RPMI8226 (cell line): Measurements from ENCODE around the gene PID1.
A peak's percentile ranks its signal among the peaks of the same experiment; 100 is the strongest.

Experiments used
- DNase-seq: peaks from one replicate; pipeline ENCODE4 v3.0.0-alpha.2; 2015

The PID1 gene

GRCh38 chr2:229162015-229162414 is 109.1 kb downstream of the PID1 start:
- DNase-seq, result no peak

- no peak for DNase-seq
These were observed 110.1 kb downstream of the PID1 start for GRCh38 chr2:229160984-229161383.

DNA sequence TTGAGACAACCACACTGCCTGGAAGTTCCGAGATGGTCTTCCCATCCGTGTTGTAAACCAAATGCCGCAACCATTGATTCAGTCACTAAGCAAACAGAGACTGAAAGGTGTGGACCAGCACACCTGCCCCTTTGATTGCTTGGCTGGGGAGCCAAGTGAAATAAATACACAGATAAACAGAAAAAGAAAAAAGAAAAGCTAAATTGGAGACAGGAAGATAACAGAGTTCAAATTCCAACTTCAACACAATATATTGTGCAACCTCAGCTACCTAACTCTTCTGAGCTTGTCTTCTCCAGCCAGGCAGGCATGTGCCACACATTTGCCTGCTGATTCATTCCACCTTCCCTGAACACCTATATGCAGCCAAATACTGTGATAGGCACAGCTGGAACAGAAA is 110.9 kb downstream of the PID1 start:
- DNase-seq, result no peak

GRCh38 chr2:229159405-229159804 is 111.7 kb downstream of the PID1 start:
- DNase-seq, result no peak

DNA sequence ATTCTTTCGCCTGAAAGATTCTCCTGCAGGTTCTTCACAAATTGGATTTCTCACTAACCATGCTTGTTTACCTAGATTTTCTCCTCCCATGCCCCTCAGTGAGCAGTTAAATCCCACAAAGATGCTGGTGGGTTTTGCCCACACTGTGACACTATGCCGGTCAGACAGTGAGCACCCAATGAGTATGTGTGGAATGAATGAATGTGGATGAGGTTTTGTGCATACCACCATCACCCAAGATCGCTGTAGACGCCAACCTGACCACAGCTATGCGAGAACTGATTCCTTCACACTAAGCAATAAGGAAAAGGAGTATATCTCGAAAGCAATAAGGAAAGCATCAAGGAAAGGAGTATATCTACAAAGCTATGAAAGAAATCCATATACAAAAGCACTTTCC is 116.7 kb downstream of the PID1 start:
- DNase-seq, result no peak

GRCh38 chr2:229153951-229154350 is 117.1 kb downstream of the PID1 start:
- no peak for DNase-seq

GRCh38 chr2:229153267-229153666 is 117.8 kb downstream of the PID1 start:
- no peak for DNase-seq

DNA sequence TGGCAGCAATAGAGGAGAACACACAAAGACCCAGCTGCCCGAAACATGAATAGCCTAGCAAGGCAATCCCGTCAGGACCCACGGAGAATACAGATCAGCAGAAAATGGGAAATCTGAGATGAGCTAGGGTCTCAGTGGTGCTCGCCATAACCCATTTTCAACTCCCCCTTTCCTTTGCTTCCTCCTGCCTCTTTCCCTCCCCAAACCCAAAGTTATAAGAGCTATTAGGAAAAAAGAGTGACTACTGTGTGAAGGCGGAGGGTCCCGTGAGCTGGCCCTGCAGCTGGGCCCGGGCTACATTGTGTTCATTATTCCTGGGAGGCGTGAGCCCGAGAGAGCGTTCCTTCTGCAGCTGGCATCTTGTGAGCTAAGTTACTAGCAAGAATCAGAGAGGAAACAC is 118.4 kb downstream of the PID1 start:
- no peak for DNase-seq

- no peak for DNase-seq
These were observed 120.8 kb downstream of the PID1 start for GRCh38 chr2:229150317-229150716.

- DNase-seq, result no peak
These were observed 129.6 kb downstream of the PID1 start for GRCh38 chr2:229141424-229142025.

DNA sequence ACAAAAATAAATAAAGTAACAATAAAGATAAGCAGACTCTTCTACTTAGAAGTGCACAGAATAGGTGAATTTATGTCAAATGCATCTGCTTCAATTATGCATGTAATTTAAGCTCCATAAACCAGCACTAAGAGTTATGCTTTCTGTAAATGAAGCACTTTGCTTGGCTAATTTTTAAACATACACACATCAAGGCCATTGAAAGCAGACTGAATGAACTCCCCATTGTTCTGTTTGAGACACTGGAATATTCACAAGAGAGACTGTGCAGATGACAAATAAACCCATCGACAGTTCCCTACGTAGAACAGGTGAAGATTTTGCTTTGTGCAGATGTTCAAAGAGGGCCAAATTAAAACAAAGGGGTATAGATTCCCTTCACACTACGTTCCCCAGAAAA is 133.4 kb downstream of the PID1 start:
- no peak for DNase-seq

- no peak for DNase-seq
These were observed 134.0 kb downstream of the PID1 start for GRCh38 chr2:229137066-229137465.

- DNase-seq, result peak; percentile 3
These were observed 137.8 kb downstream of the PID1 start for GRCh38 chr2:229133155-229133772.

DNA sequence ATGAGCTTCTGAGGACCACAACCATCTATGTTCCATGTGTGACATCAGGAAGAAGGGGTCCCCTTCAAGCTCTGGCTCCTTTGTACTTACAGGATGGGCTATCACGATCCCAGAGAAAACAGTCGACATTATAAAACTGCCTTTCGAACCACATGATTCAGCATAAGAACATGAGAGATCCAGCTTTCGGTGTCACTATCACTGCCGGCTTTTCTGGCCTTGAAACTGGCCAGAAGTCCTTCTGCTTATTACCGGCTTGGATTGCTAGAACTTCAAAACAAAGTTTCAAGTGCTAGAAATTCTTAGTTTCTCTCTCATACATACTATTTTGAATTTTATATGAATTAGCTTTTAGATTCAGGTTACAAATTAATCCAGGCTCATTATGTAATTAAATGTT is 138.9 kb downstream of the PID1 start:
- no peak for DNase-seq

- no peak for DNase-seq
These were observed 140.6 kb downstream of the PID1 start for GRCh38 chr2:229130522-229130921.

DNA sequence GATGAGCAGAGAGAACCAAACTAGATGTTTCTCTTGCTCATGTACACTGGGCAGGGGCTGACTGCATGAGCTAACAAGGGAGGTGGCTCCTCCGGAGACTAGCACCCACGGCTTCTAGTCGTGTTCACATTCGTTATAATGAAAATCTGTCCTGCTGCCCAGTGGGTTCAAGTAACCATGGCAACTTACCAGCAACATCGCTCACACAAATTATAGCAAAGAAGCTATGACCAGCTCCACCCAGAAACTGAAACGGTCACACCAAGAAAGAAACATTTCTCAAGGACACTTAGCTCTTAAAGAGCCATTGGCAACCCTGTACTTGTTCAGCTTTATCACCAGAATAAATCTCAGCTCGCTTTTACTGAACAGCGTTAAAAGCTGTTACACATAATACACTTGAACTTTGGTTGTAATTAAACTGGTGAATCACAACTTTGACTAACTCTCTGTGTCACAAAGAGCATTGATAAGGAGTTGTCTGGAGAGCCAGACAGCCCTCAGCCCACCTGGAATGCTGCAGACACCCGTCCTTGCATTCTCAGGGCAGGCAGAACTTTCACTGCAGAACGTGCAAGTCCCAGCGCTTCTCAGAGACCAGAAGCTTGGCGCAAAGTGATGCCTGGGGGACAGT is 141.2 kb downstream of the PID1 start:
- no peak for DNase-seq

- DNase-seq, result no peak
These were observed 143.6 kb downstream of the PID1 start for GRCh38 chr2:229127471-229127870.

DNA sequence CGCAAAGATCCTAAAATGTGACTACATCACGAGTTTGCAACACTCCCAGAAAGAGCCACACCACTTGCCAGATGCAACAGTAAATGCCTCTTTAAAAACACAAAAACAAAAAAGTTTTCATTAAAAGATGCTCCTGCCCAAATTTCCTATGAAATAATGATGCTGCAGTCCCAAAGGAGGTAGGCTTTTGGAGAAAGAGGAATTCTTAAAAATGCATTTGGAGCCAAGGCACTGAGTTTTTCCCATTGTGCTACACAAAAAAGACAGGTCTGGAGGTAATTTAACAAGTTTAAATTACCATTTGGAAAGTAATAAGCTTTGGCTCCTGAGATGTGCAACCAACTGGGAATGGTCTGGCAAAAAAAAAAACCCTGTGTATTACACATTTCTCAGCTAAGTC is 145.0 kb downstream of the PID1 start:
- no peak for DNase-seq

DNA sequence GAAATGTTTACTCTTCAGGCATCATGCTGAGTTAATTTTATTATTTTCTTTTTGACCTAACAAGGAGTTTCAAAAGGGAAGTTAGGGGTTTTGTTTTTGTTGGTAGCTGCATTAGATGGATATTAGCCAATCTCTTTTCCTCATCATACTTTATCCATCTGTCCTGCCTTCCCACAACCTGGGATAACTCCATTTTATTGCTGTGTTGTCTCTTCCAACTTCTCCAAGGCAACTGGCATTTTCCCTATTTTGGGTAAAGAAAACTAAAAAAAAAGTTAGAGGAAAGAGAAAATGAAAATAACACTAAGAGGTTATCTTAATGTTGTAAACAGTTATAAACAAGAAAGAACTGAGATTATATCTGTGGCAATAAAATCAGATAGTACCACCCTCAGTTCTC is 147.0 kb downstream of the PID1 start:
- DNase-seq, result no peak

- DNase-seq, result no peak
These were observed 152.2 kb downstream of the PID1 start for GRCh38 chr2:229118927-229119326.

- no peak for DNase-seq
These were observed 152.8 kb downstream of the PID1 start for GRCh38 chr2:229118336-229118735.

DNA sequence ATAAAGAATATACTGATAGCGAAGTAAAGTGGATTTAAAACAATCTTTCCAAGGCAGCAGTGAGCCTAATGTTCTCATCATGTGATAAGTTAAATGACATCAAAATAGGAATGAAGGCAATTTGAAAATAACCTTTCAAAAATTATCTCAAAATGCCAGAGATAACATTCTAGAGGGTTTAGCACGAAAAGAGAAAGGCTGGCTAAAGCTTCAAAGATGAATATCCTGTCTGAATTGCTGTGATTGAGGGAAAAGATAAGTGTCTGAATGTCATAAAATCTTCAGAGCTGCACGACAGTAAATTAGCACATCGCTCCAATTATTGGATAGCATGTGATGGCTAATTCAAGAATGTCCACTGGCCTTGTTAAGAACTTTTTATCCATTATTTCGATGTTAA is 159.3 kb downstream of the PID1 start:
- no peak for DNase-seq

GRCh38 chr2:229109195-229109594 is 161.9 kb downstream of the PID1 start:
- no peak for DNase-seq

- DNase-seq, result no peak
These were observed 163.5 kb downstream of the PID1 start for GRCh38 chr2:229107601-229108000.

DNA sequence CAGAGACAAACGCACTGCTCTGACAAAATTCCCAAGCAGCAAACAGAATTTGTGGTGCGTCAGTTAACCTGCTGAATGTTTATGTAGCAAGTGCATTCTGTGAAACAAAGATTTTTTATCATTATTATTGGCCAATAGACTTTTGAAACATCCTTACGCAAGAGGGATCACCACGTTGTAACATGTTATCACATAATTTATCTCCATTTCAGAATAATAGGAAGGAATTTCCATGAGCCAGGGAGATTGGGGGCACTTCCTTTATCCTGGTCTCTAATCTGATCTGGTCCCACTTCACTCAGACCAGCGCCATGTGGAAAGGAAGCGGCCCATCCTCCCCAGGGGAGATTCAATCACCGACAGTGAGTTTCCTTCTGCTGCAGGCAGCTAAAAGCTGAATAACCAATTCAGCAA is 166.1 kb downstream of the PID1 start:
- DNase-seq, result no peak
